Spleen (tissue), 7 donors: ENCODE data around the gene RAD23A.

ENCODE experiments used
- CTCF ChIP-seq, 11 experiments: fragments of 200-600 bp in 7 of 11; fragments of 450-650 bp in 4 of 11; sonication (generic) in 4 of 11; IDR thresholded peaks in 8 of 11; conservative IDR thresholded peaks in 3 of 11; 1 replicate in 7 of 11; 2 replicates in 4 of 11; pipeline versions ENCODE4 v1.4.0 to v1.8.0; 2016 to 2021; ENCODE audit warnings: antibody characterized with exemption in 11 of 11, inconsistent platforms in 4 of 11, mild to moderate bottlenecking in 1 of 11
- POLR2A ChIP-seq, 3 donors: fragments of 450-650 bp; IDR thresholded peaks; one replicate each; pipeline ENCODE4 v1.5.1; 2017; ENCODE audit warnings: antibody characterized with exemption in 3 of 3, mild to moderate bottlenecking in 1 of 3
- POLR2AphosphoS5 ChIP-seq, 3 donors: sonication (generic); formaldehyde crosslinking; IDR thresholded peaks; one replicate each; pipeline ENCODE4 v1.5.1; 2017; ENCODE audit warnings: antibody characterized with exemption in 3 of 3
- donor health status: DM: no; HTN: no; CAD: no; lungs with moderate emphysema.
- donor health status: DM: no; HTN: no; CAD: no.
- donor health status: DM: no; HTN: no; CAD: no.

- TF ChIP-seq CTCF (IDR thresholded peaks at IDR 0.05 in 8 of 11, conservative IDR thresholded peaks at IDR 0.05 in 3 of 11) (no peak), POLR2A (IDR thresholded peaks at IDR 0.05) (no peak), POLR2AphosphoS5 (IDR thresholded peaks at IDR 0.05) (no peak)
These were observed 13.8 kb downstream of the RAD23A start for GRCh38 chr19:12959481-12959880.
